ENCODE results near the gene ASTN2.

DNA sequence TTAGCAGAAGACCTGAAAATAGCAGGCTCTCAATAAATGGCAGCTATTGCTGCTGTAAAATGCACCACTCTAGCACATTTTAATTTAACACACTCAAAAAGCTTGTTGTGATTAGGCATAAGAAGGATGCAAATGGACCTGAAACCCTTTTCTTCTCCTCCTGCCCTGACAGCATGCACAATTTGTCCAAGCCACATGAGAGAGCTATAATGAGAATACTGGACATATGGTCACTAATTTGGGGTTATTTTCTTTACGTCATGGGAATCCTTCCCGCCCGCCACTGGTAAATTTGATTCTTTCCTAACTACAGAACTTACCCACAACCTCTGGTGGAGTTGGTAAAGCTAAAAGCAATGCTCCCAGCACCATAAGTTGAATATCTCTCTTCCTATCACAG is 665.7 kb downstream of the ASTN2 start:
- TF ChIP-seq EZH2 (IDR thresholded peaks at IDR 0.05; ENCODE audit: borderline replicate concordance, insufficient read depth, low read length, poor library complexity, severe bottlenecking) (no peak), SMC3 (conservative IDR thresholded peaks at IDR 0.05; ENCODE audit: poor library complexity) (no peak), POLR2AphosphoS5 (IDR thresholded peaks at IDR 0.05) (no peak), MXI1 (conservative IDR thresholded peaks at IDR 0.05; ENCODE audit: poor library complexity, severe bottlenecking) (no peak)
- TF ChIP-seq, protein P1, sequence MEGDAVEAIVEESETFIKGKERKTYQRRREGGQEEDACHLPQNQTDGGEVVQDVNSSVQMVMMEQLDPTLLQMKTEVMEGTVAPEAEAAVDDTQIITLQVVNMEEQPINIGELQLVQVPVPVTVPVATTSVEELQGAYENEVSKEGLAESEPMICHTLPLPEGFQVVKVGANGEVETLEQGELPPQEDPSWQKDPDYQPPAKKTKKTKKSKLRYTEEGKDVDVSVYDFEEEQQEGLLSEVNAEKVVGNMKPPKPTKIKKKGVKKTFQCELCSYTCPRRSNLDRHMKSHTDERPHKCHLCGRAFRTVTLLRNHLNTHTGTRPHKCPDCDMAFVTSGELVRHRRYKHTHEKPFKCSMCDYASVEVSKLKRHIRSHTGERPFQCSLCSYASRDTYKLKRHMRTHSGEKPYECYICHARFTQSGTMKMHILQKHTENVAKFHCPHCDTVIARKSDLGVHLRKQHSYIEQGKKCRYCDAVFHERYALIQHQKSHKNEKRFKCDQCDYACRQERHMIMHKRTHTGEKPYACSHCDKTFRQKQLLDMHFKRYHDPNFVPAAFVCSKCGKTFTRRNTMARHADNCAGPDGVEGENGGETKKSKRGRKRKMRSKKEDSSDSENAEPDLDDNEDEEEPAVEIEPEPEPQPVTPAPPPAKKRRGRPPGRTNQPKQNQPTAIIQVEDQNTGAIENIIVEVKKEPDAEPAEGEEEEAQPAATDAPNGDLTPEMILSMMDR (IDR thresholded peaks at IDR 0.05; ENCODE audit: poor library complexity, severe bottlenecking): no peak
